MM.1S (cell line): ENCODE measurements around the gene OGFOD3.

Experiments used
- CTCF ChIP-seq: fragments of 300-600 bp; sonication (generic); IDR thresholded peaks from 2 replicates; pipeline ENCODE4 v1.5.1; 2016; ENCODE audit warnings: antibody characterized with exemption, low read length, mixed read lengths
- EZH2phosphoT487 ChIP-seq: fragments of 300-600 bp; sonication (generic); IDR thresholded peaks from 2 replicates; pipeline ENCODE4 v1.6.1; 2018; ENCODE audit warnings: antibody characterized with exemption, low read length

GRCh38 chr17:82351713-82352488 is 66.5 kb downstream of the OGFOD3 start:
- peak; percentile 93 for TF ChIP-seq CTCF
- no peak for TF ChIP-seq EZH2phosphoT487
